AG09309 (cell line): Measurements from ENCODE around the gene UTY.
"Not testable (repeated sequence)": the region's sequence is repeated elsewhere in the genome, so short reads cannot be mapped to it uniquely, and the experiment has no call there.

ENCODE experiments used
- DNase-seq: peaks from one replicate; pipeline ENCODE4 v3.0.0-alpha.2; 2010; ENCODE audit warnings: low read depth
- H3K4me3 ChIP-seq: 2 replicates; pipeline ENCODE4 v1.5.1; 2011; ENCODE audit warnings: mild to moderate bottlenecking, low read depth, low read length, moderate library complexity; ENCODE audit not compliant: control insufficient read depth
- CTCF ChIP-seq: IDR thresholded peaks from 2 replicates; pipeline ENCODE4 v1.5.1; 2011; ENCODE audit warnings: mild to moderate bottlenecking, low read depth, low read length, inconsistent platforms; ENCODE audit not compliant: insufficient read depth, control insufficient read depth; ENCODE audit errors: missing control alignments

UTY gene

GRCh38 chrY:13295026-13295425 is 184.8 kb downstream of the UTY start:
- no peak overlapping the region for H3K4me3 ChIP-seq
- DNase-seq, result no peak
- no peak for TF ChIP-seq CTCF

GRCh38 chrY:13291199-13291598 is 188.6 kb downstream of the UTY start:
- TF ChIP-seq CTCF, result no peak
- no peak for DNase-seq
- no peak overlapping the region for H3K4me3 ChIP-seq

- DNase-seq, H3K4me3 ChIP-seq: not testable (repeated sequence)
These were observed 197.4 kb downstream of the UTY start for GRCh38 chrY:13282151-13283054.

GRCh38 chrY:13279561-13279960 is 200.3 kb downstream of the UTY start:
- no peak for TF ChIP-seq CTCF
- H3K4me3 ChIP-seq, result no peak overlapping the region
- DNase-seq, result no peak

- no peak for TF ChIP-seq CTCF
- no peak for DNase-seq
- no peak overlapping the region for H3K4me3 ChIP-seq
These were observed 208.1 kb downstream of the UTY start for GRCh38 chrY:13271706-13272105.

GRCh38 chrY:13253941-13254440 is 225.8 kb downstream of the UTY start:
- not testable (repeated sequence) for DNase-seq, H3K4me3 ChIP-seq

GRCh38 chrY:13250421-13250820 is 229.4 kb downstream of the UTY start:
- no peak for DNase-seq
- TF ChIP-seq CTCF, result no peak
- H3K4me3 ChIP-seq, result no peak overlapping the region
